Ureter (tissue), 1 donor: ENCODE results near the gene NXPE1. TPM values are rescaled to one million over a fixed set of nuclear protein-coding genes. Genes with fewer than 3 reads are reported as not detected.
"Not testable (repeated sequence)": the region's sequence is repeated elsewhere in the genome, so short reads cannot be mapped to it uniquely, and the experiment has no call there.

Source experiments
- DNase-seq: peaks from one replicate; pipeline ENCODE4 v3.0.0-alpha.2; 2020; ENCODE audit warnings: low spot score
- total RNA-seq: library from RNA; stranded (reverse); gene quantifications from one replicate; pipeline ENCODE4 v1.2.4, GENCODE V29; 2023
- donor health status: DM: yes; HTN: yes; CAD: no.

NXPE1 gene
- total RNA-seq = not detected

- no peak for DNase-seq
These were observed at the start of gene NXPE1 for GRCh38 chr11:114559425-114560310. Gene NXPE1 (minus strand): TSS chr11:114559881. CDS start chr11:114551201, 8,680 bp downstream.

- no peak for DNase-seq
These were observed 49.7 kb upstream of the NXPE1 start for GRCh38 chr11:114609429-114609828.

DNA sequence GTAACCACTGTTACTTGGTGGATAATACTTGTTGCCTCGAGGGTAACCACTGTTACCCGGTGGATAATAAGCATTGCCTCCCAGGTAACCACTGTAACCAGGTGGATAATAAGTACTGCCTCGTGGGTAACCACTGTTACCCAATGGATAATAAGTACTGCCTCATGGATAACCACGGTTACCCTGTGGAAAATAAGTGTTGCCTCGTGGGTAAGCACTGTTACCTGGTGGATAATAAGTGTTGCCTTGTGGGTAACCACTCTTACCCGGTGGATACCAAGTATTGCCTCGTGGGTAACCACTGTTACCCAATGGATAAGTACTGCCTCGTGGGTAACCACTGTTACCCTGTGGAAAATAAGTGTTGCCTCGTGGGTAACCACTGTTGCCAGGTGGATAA, 48.9 kb upstream of the NXPE1 start:
- not testable (repeated sequence) for DNase-seq

DNA sequence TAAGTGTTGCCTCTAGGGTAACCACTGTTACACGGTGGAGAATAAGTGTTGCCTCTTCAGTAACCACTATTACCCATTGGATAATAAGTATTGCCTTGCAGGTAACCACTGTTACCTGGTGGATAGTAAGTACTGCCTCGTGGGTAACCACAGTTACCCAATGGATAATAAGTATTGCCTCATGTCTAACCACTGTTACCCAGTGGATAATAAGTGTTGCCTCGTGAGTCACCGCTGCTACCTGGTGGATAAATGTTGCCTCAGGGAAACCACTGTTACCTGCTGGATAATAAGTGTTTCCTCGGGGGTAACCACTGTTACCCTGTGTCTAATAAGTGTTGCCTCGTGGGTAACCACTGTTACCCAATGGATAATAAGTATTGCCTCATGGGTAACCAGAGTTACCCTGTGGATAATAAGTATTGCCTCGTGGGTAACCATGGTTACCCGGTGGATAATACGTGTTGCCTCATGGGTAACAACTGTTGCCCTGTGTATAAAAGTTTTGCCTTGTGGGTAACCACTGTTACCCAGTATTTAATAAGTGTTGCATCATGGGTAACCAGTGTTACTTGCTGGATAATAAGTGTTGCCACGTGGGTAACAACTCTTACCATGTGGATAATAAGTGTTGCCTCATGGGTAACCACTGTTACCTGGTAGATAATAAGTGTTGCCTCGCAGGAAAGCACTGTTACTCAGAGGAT, 48.2 kb upstream of the NXPE1 start:
- DNase-seq = no peak

DNA sequence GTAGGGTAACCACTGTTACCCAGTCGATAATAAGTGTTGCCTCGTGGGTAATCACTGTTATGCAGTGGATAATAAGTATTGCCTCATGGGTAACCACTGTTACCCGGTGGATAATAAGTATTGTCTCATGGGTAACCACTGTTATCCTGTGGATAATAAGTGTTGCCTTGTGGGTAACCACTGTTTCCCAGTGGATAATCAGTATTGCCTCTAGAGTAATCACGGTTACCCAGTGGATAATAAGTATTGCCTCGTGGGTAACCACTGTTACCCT, 47.1 kb upstream of the NXPE1 start:
- DNase-seq = not testable (repeated sequence)

- no peak for DNase-seq
These were observed 46.5 kb upstream of the NXPE1 start for GRCh38 chr11:114606003-114606801.

DNA sequence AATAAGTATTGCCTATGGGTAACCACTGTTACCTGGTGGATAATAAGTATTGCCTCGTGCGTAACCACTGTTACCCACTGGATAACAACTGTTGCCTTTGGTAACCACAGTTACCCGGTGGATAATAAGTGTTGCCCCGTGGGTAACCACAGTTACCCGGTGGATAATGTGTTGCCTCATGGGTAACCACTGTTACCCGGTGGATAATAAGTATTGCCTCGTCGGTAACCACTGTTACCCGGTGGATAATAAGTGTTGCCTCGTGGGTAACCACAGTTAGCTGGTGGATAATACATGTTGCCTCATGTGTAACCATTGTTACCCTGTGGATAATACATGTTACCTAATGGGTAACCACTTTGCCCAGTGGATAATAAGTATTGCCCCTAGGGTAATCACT, 45.7 kb upstream of the NXPE1 start:
- DNase-seq = no peak

- no peak for DNase-seq
These were observed 45.2 kb upstream of the NXPE1 start for GRCh38 chr11:114604886-114605285.

DNA sequence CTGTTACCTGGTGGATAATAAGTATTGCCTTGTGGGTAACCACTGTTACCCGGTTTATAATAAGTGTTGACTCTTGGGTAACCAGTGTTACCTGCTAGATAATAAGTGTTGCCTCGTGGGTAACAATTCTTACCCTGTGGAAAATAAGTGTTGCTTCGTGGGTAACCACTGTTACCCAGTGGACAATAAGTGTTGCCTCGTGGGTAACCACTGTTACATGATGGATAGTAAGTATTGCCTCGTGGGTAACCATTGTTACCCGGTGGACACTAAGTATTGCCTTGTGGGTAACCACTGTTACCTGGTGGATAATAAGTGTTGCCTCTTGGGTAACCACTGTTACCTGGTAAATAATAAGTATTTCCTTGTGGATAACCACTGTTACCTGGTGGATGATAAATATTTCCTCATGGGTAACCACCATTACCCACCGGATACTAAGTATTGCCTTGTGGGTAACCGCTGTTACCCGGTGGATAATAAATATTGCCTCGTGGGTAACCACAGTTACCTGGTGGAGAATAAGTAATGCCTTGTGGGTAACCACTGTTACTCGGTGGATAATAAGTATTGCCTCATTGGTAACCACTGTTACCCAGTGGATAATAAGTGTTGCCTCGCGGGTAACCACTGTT, 44.6 kb upstream of the NXPE1 start:
- no peak for DNase-seq

GRCh38 chr11:114603151-114603550, 43.5 kb upstream of the NXPE1 start:
- not testable (repeated sequence) for DNase-seq

DNA sequence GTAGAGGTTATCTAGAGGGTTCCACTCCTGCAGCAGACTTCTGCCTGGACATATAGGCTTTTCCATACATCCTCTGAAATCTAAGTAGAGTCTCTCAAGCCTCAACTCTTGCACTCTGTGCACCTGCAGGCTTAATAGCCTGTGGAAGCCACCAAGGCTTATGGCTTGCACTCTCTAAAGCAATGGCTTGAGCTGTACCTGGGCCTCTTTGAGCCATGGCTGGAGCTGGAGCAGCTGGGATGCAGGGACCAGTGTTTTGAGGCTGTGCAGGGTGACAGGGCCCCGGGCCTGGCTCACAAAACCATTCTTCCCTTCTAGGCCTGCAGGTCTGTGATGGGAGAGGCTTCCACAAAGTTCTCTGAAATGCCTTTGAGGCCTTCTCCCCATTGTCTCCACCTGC, 38.8 kb upstream of the NXPE1 start:
- DNase-seq = no peak

GRCh38 chr11:114596175-114596919, 36.7 kb upstream of the NXPE1 start:
- DNase-seq = no peak

DNA sequence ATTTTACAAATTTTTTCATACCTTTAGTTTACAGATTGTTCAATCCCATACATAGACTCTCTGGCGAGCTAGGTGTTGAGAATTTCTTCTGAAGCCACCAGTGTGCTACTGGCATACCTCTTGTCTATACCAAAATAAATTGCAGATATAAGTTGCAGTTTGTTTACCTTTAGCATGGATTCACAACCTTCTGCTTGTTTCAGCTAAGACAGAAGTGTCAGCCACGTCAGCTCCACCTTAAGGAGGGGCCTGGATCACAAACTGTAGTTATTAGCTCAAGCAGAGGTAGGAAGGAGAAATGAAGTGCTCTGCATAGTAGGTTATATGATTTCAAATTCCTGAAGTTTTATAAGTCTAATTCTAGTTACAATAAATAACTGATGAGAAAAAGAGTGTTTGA, 35.9 kb upstream of the NXPE1 start, which contains the start of gene NXPE4:
Gene NXPE4 (minus strand): TSS at position 216 of the 400 bp plus-strand sequence. CDS start 1,027 bp downstream, outside the sequence.
- DNase-seq = no peak

GRCh38 chr11:114594703-114595102, 35.0 kb upstream of the NXPE1 start:
- DNase-seq = no peak

DNA sequence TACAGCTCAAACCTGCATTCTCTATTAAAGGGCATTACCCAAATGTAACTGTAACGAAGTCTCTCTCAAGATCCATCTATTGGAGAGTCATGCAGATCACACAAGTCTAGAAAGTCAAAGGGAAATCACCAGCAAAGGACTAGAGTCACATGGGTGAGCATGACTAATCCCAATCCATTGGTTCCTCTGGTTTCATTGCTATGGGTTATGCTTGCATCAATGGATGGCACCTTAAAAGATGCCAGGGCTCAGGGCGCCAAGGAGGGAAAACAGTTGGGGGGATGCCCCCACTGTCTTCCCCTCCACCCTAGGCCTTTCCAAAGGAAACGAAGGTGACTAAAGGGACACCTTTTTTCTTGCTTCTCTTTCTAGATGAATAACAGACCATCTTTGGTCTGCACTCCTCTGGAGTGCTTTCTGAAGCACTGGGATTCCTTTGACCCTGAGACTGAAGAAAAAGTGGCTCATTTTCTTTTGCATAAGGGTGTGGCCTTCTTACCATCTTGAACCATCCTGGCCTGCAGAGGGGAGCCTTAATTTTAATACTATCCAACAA, 27.8 kb upstream of the NXPE1 start:
- DNase-seq = no peak

DNA sequence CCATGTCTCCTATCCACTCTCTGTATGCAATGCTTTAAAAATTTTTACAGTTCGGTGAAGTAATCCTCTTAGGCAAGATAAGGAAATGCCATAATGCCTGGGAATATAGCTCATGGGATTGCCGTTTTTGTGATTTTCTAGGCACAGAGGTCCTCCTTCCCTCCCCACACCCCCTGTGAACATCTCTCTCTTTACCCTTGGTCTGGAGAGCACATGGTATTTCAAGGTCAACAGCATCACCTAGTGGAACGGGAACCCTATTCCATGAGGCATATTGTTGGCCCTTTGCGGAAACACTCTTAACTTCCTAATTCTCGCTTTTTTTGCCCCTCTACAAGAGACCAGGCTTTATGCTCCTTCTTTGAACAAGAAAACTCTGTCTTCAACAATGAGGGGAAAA, 27.1 kb upstream of the NXPE1 start:
- DNase-seq = no peak

DNA sequence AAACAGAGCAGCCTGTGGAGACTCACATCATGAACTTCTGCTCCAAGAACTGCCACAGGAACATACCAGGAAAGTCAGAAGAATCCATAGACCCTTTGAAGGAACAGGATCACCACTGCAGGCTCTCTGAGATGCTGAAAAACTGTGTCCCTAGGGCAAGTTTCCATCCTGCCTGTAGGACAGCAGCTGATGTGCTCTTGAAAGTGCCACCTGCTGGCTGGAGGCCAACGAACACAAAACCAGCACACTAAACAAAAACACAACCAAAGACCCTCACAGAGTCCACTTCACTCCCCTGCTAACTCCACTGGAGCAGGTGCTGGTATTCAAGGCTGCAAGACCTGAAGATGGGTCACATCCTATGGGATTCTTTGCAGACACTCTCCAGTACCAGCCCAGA, 12.0 kb upstream of the NXPE1 start:
- DNase-seq = no peak

DNA sequence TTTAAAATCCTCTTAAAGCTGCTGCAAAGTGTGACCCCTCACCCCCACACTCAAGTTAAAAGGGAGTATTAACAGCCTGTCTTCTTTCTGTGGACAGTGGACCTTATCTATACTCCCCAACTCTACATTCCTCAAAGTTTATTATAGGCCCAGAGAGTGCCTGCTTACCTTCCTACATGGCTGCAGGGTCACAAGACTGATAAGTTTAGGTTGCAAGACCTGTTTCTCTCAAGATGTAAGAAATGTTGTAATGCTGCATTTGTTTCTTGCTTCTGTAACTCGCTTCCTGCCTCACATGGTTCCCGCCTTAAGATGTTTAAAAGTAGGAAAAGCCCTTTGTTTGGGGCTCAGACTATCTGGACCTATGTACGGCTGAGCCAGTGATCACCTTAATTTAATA, 10.1 kb upstream of the NXPE1 start:
- no peak for DNase-seq

DNA sequence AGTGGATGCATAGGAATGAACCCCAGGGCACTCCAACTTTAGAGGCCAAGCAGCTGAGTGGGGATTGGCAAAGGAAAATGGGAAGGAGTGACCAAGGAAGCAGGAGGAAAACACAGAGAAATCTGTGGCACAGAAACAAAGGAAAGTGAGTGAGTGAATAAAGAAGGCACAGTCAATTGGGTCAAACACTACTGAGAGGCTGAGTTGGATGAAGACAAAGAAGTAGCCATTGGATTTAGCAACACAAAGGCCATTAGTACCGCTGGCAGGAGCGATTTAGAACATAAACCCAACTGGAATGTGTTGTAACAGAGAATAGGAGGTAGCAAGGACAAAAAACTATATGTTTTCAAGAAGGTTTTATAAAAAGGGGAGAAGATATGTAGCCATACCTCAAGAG, 6.6 kb upstream of the NXPE1 start:
- no peak for DNase-seq

- DNase-seq = no peak
These were observed 5.2 kb upstream of the NXPE1 start for GRCh38 chr11:114564831-114565230.

DNA sequence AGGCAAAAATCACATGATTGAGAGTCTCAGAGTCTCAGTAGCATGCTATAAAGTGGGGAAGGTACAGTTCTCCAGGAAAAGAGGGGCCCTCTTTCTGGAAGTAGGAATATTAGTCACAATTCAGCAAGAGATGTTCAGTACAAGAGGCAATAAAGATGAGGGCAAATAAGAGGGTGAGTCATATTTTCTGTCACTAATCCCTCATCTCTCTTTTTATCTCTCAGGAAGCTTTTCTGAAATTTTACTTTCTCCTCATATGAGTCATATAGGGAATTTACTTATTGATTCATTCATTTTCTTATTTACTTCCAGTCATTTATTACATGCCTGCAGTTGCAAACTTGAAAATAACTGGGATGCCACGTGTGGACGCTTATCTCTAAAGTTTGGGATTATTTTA, 3.4 kb upstream of the NXPE1 start:
- no peak for DNase-seq
